ENCODE data around the gene MLLT3. TPM values are rescaled to one million over a fixed set of nuclear protein-coding genes. Genes with fewer than 3 reads are reported as not detected.

Gene MLLT3
- total and polyA plus RNA-seq, 2 donors (not counting 1 experiment from before 2014, with no cell fraction given): 37.3 to 43.8 TPM

GRCh38 chr9:20651939-20652338, 29.6 kb upstream of the MLLT3 start:
- Histone ChIP-seq H4K20me1 (ENCODE audit: control insufficient read depth, extremely low read depth, insufficient read depth, low read length) (no peaks in the 10 kb centered on the region), H3K9me3 (ENCODE audit: control insufficient read depth, insufficient read depth, low read depth, low read length) (no peaks in the 10 kb centered on the region), H3K9ac (ENCODE audit: insufficient read depth, low read length) (no peak overlapping the region), H3K4me2 (ENCODE audit: extremely low read depth, insufficient read depth, low read length) (no peak overlapping the region), H3K27ac (ENCODE audit: insufficient read depth, low read length) (no peak overlapping the region), H3K79me2 (ENCODE audit: control insufficient read depth, insufficient read depth, low read length) (no peaks in the 10 kb centered on the region), H3K36me3 (ENCODE audit: control insufficient read depth, insufficient read depth, low read length) (no peaks in the 10 kb centered on the region), H3K27me3 (ENCODE audit: control insufficient read depth, insufficient read depth, low read length) (no peaks in the 10 kb centered on the region), H2AFZ (ENCODE audit: low read length) (no peak overlapping the region), H3K4me3 (replicated peaks in 1 of 4; ENCODE audit: control extremely low read depth in 1 of 4, insufficient read depth in 1 of 4, low read depth in 3 of 4, low read length in 4 of 4) (no peak overlapping the region), H3K4me1 (ENCODE audit: control insufficient read depth, extremely low read depth, insufficient read depth, low read length) (no peaks in the 10 kb centered on the region)
- DNase-seq (ENCODE audit: low read depth in 2 of 2): no peak
- TF ChIP-seq EZH2 (IDR thresholded peaks at IDR 0.05; ENCODE audit: low read length, missing control alignments) (no peak), CTCF (conservative IDR thresholded peaks at IDR 0.05 in 1 of 2, IDR thresholded peaks at IDR 0.05 in 1 of 2; ENCODE audit: low read depth in 1 of 2, low read length in 2 of 2) (no peak)

GRCh38 chr9:20650750-20651299, 28.5 kb upstream of the MLLT3 start:
- TF ChIP-seq EZH2 (IDR thresholded peaks at IDR 0.05; ENCODE audit: low read length, missing control alignments) (no peak), CTCF (conservative IDR thresholded peaks at IDR 0.05 in 1 of 2, IDR thresholded peaks at IDR 0.05 in 1 of 2; ENCODE audit: low read depth in 1 of 2, low read length in 2 of 2) (no peak)
- Histone ChIP-seq H2AFZ (ENCODE audit: low read length) (no peak overlapping the region), H3K27ac (ENCODE audit: insufficient read depth, low read length) (no peak overlapping the region), H3K27me3 (ENCODE audit: control insufficient read depth, insufficient read depth, low read length) (no peaks in the 10 kb centered on the region), H4K20me1 (ENCODE audit: control insufficient read depth, extremely low read depth, insufficient read depth, low read length) (no peaks in the 10 kb centered on the region), H3K9me3 (ENCODE audit: control insufficient read depth, insufficient read depth, low read depth, low read length) (no peaks in the 10 kb centered on the region), H3K4me3 (replicated peaks in 1 of 4; ENCODE audit: control extremely low read depth in 1 of 4, insufficient read depth in 1 of 4, low read depth in 3 of 4, low read length in 4 of 4) (no peak overlapping the region), H3K9ac (ENCODE audit: insufficient read depth, low read length) (no peak overlapping the region), H3K4me1 (ENCODE audit: control insufficient read depth, extremely low read depth, insufficient read depth, low read length) (no peaks in the 10 kb centered on the region), H3K4me2 (ENCODE audit: extremely low read depth, insufficient read depth, low read length) (no peak overlapping the region), H3K36me3 (ENCODE audit: control insufficient read depth, insufficient read depth, low read length) (no peaks in the 10 kb centered on the region), H3K79me2 (ENCODE audit: control insufficient read depth, insufficient read depth, low read length) (no peaks in the 10 kb centered on the region)
- DNase-seq (ENCODE audit: low read depth in 2 of 2): no peak

- Histone ChIP-seq H3K27me3 (ENCODE audit: control insufficient read depth, insufficient read depth, low read length) (no peaks in the 10 kb centered on the region), H2AFZ (ENCODE audit: low read length) (no peak overlapping the region), H3K4me3 (replicated peaks in 1 of 4; ENCODE audit: control extremely low read depth in 1 of 4, insufficient read depth in 1 of 4, low read depth in 3 of 4, low read length in 4 of 4) (no peak overlapping the region), H3K36me3 (ENCODE audit: control insufficient read depth, insufficient read depth, low read length) (no peaks in the 10 kb centered on the region), H4K20me1 (ENCODE audit: control insufficient read depth, extremely low read depth, insufficient read depth, low read length) (no peaks in the 10 kb centered on the region), H3K4me1 (ENCODE audit: control insufficient read depth, extremely low read depth, insufficient read depth, low read length) (no peaks in the 10 kb centered on the region), H3K9me3 (ENCODE audit: control insufficient read depth, insufficient read depth, low read depth, low read length) (no peaks in the 10 kb centered on the region), H3K79me2 (ENCODE audit: control insufficient read depth, insufficient read depth, low read length) (no peaks in the 10 kb centered on the region), H3K4me2 (ENCODE audit: extremely low read depth, insufficient read depth, low read length) (no peak overlapping the region), H3K9ac (ENCODE audit: insufficient read depth, low read length) (no peak overlapping the region), H3K27ac (ENCODE audit: insufficient read depth, low read length) (no peak overlapping the region)
- DNase-seq (ENCODE audit: low read depth in 2 of 2): no peak
- no peak for TF ChIP-seq CTCF (conservative IDR thresholded peaks at IDR 0.05 in 1 of 2, IDR thresholded peaks at IDR 0.05 in 1 of 2; ENCODE audit: low read depth in 1 of 2, low read length in 2 of 2)
- TF ChIP-seq EZH2 (IDR thresholded peaks at IDR 0.05; ENCODE audit: low read length, missing control alignments): no peak
Observed at GRCh38 chr9:20650313-20650712, 28.0 kb upstream of the MLLT3 start.
